Spleen (tissue), 13 donors: ENCODE data around the gene HNRNPD. TPM values are rescaled to one million over a fixed set of nuclear protein-coding genes. Genes with fewer than 3 reads are reported as not detected.
A peak's percentile ranks its signal among the peaks of the same experiment; 100 is the strongest.

Experiments used
- DNase-seq: peaks from one replicate; pipeline ENCODE4 v3.0.0-alpha.2; 2020
- H3K27ac ChIP-seq, 8 donors: fragments of 200-600 bp; sonication (generic) in 7 of 8; 1 replicate in 4 of 8; 2 replicates in 4 of 8; pipeline versions ENCODE4 v1.5.0 to v1.8.0; 2016 to 2021; ENCODE audit warnings: inconsistent platforms in 4 of 8, mild to moderate bottlenecking in 4 of 8, moderate library complexity in 1 of 8
- H3K27me3 ChIP-seq, 7 donors: fragments of 200-600 bp; sonication (generic) in 6 of 7; replicated peaks in 1 of 7; 1 replicate in 4 of 7; 2 replicates in 3 of 7; pipeline versions ENCODE4 v1.5.0 to v1.8.0; 2016 to 2021; ENCODE audit warnings: inconsistent platforms in 3 of 7, mild to moderate bottlenecking in 1 of 7
- H3K36me3 ChIP-seq, 6 donors: fragments of 200-600 bp; sonication (generic) in 5 of 6; 1 replicate in 4 of 6; 2 replicates in 2 of 6; pipeline versions ENCODE4 v1.5.0 to v1.8.0; 2016 to 2021; ENCODE audit warnings: inconsistent platforms in 2 of 6
- H3K4me1 ChIP-seq, 6 donors: fragments of 200-600 bp; sonication (generic) in 5 of 6; 1 replicate in 3 of 6; 2 replicates in 3 of 6; pipeline versions ENCODE4 v1.5.0 to v1.8.0; 2016 to 2021; ENCODE audit warnings: inconsistent platforms in 3 of 6
- H3K4me3 ChIP-seq, 8 donors: fragments of 200-600 bp; sonication (generic) in 7 of 8; 1 replicate in 4 of 8; 2 replicates in 4 of 8; pipeline versions ENCODE4 v1.5.0 to v1.8.0; 2016 to 2021; ENCODE audit warnings: inconsistent platforms in 4 of 8, mild to moderate bottlenecking in 4 of 8, moderate library complexity in 2 of 8
- H3K9me3 ChIP-seq, 8 donors: fragments of 200-600 bp; sonication (generic) in 7 of 8; 1 replicate in 4 of 8; 2 replicates in 4 of 8; pipeline versions ENCODE4 v1.5.0 to v1.8.0; 2016 to 2021; ENCODE audit warnings: inconsistent platforms in 4 of 8
- CTCF ChIP-seq, 11 experiments: fragments of 200-600 bp in 7 of 11; fragments of 450-650 bp in 4 of 11; sonication (generic) in 4 of 11; IDR thresholded peaks in 8 of 11; conservative IDR thresholded peaks in 3 of 11; 1 replicate in 7 of 11; 2 replicates in 4 of 11; pipeline versions ENCODE4 v1.4.0 to v1.8.0; 2016 to 2021; ENCODE audit warnings: antibody characterized with exemption in 11 of 11, inconsistent platforms in 4 of 11, mild to moderate bottlenecking in 1 of 11
- POLR2A ChIP-seq, 3 donors: fragments of 450-650 bp; IDR thresholded peaks; one replicate each; pipeline ENCODE4 v1.5.1; 2017; ENCODE audit warnings: antibody characterized with exemption in 3 of 3, mild to moderate bottlenecking in 1 of 3
- POLR2AphosphoS5 ChIP-seq, 3 donors: sonication (generic); formaldehyde crosslinking; IDR thresholded peaks; one replicate each; pipeline ENCODE4 v1.5.1; 2017; ENCODE audit warnings: antibody characterized with exemption in 3 of 3
- WGBS, 5 donors: extraction: QIAGEN DNeasy Blood & Tissue Kit in 3 of 5; methylation state at CpG; one replicate each; pipeline versions ENCODE4 v1.1.5 to v1.1.7; 2013 to 2018; 5-methylcytosine and 5-hydroxymethylcytosine counted together
- intact Hi-C: fragments of 100-400 bp; cut with DNase I; formaldehyde crosslinking; loops from one replicate; pipeline ENCODE4 v1.15.0; 2023; ENCODE audit warnings: low total_unique reads
- long read RNA-seq, 2 donors: transcript quantifications; one replicate each; lab custom pipeline, GENCODE V29; 2026
- polyA plus RNA-seq, 3 donors: library from polyadenylated mRNA; stranded (reverse); fragments of 200-250 nt; gene quantifications; one replicate each; pipeline ENCODE4 v1.2.1, GENCODE V29; 2013
- total RNA-seq, 7 donors: library from RNA; depleted of rRNA in 3 of 7; stranded (reverse); fragments of >200 nt in 3 of 7; fragmentation: NEBNext Ultra II Directional in 4 of 7; extraction: Animal tissue kit (Norgen Biotek cat#: 25700) in 4 of 7; gene quantifications; one replicate each; pipeline versions ENCODE4 v1.1.0 to v1.2.1, GENCODE V29; 2016 to 2021
- donor health status: healthy with polysubstance abuse.
- donor health status: DM: no; HTN: no; CAD: no; lungs with moderate emphysema.
- donor health status: DM: no; HTN: no; CAD: no.
- donor health status: Bipolar disorder and iron deficiency.
- donor health status: healthy.
- donor health status: DM: no; HTN: no; CAD: no.
- donor health status: DM: yes; HTN: yes; CAD: no.

Gene HNRNPD
- 100 to 1,000 TPM; 135 to 208 (median 192) TPM for total RNA-seq
- 100 to 1,000 TPM; 164 to 200 (median 174) TPM for polyA plus RNA-seq
- long read RNA-seq, donor 1, transcript HNRNPD-201 (9 exons, 3,033 nt) = minor isoform, 19 of 165 reads
- long read RNA-seq, donor 1, transcript HNRNPD-202 (8 exons, 1,667 nt) = minor isoform, 7 of 165 reads
- long read RNA-seq, donor 1, transcript HNRNPD-203 (8 exons, 1,585 nt) = major isoform, 45 of 165 reads
- long read RNA-seq, donor 1, partial matches to known transcripts = 93 of 165 reads
- long read RNA-seq, donor 1, other reads (novel, unspliced or antisense) = 0 of 165 reads
- long read RNA-seq, donor 2, transcript HNRNPD-201 (9 exons, 3,033 nt) = minor isoform, 16 of 115 reads
- long read RNA-seq, donor 2, transcript HNRNPD-203 (8 exons, 1,585 nt) = major isoform, 38 of 115 reads
- long read RNA-seq, donor 2, partial matches to known transcripts = 44 of 115 reads
- long read RNA-seq, donor 2, other reads (novel, unspliced or antisense) = 13 of 115 reads

- peak in 3 of 11 experiments; percentile 4 to 26 (median 5) for TF ChIP-seq CTCF (IDR thresholded peaks at IDR 0.05 in 8 of 11, conservative IDR thresholded peaks at IDR 0.05 in 3 of 11)
- TF ChIP-seq POLR2A (IDR thresholded peaks at IDR 0.05) = peak; percentile 24 to 92 (median 63)
- TF ChIP-seq POLR2AphosphoS5 (IDR thresholded peaks at IDR 0.05) = peak; percentile 97 to 98 (median 98)
- peak; percentile 98 for DNase-seq
- Histone ChIP-seq H3K27ac (peak within 1 kb of the TSS; percentile 97 to 100 (median 100)), H3K4me1 (peaks cover 30 to 70% (median 48%) of the 10 kb centered on the region in 6 donors), H3K27me3 (no peaks in the 10 kb centered on the region), H3K4me3 (peak within 1 kb of the TSS; percentile 79 to 97 (median 88)), H3K9me3 (no peaks in the 10 kb centered on the region), H3K36me3 (peaks cover 0 to 16% (median 2%) of the 10 kb centered on the region in 6 donors)
- 0 to 1% (median 0%) methylated on average over 79 to 83 of the region's 83 CpGs for WGBS, 5 donors
- intact Hi-C loops = loop anchor here (5.0 kb wide), 1 partner anchor 53 kb away; no protein-coding TSS in a partner anchor
Measured at GRCh38 chr4:82373816-82374625, at the start of gene HNRNPD. Gene HNRNPD, minus strand, starts transcription at chr4:82373991. Its CDS starts 313 bp downstream, at chr4:82373678.

- Histone ChIP-seq H3K27me3 (no peaks in the 10 kb centered on the region), H3K4me3 (no peak overlapping the region), H3K27ac (no peak overlapping the region), H3K36me3 (peaks cover 0 to 59% (median 46%) of the 10 kb centered on the region in 6 donors), H3K9me3 (no peaks in the 10 kb centered on the region), H3K4me1 (peaks cover 16 to 32% (median 23%) of the 10 kb centered on the region in 6 donors)
- no peak for DNase-seq
- no peak for TF ChIP-seq CTCF (IDR thresholded peaks at IDR 0.05 in 8 of 11, conservative IDR thresholded peaks at IDR 0.05 in 3 of 11)
- no peak for TF ChIP-seq POLR2AphosphoS5 (IDR thresholded peaks at IDR 0.05)
- TF ChIP-seq POLR2A (IDR thresholded peaks at IDR 0.05) = no peak
- intact Hi-C loops = no loop called here
- WGBS, 5 donors = 86 to 91% (median 86%) methylated on average over 5 of the region's 5 CpGs
Measured at GRCh38 chr4:82422616-82423015, 48.8 kb upstream of the HNRNPD start.

GRCh38 chr4:82421796-82422560, 48.2 kb upstream of the HNRNPD start:
- H3K4me3 ChIP-seq = no peak overlapping the region
- DNase-seq = no peak
- no peaks in the 10 kb centered on the region for H3K9me3 ChIP-seq
- peaks cover 0 to 53% (median 45%) of the 10 kb centered on the region in 6 donors for H3K36me3 ChIP-seq
- H3K27me3 ChIP-seq = no peaks in the 10 kb centered on the region
- 89 to 92% (median 91%) methylated on average over 13 of the region's 13 CpGs for WGBS, 5 donors
- H3K4me1 ChIP-seq = peaks cover 9 to 25% (median 17%) of the 10 kb centered on the region in 6 donors
- no peak overlapping the region for H3K27ac ChIP-seq
- intact Hi-C loops = no loop called here
- TF ChIP-seq POLR2AphosphoS5 (IDR thresholded peaks at IDR 0.05) (peak in 2 of 3 donors; percentile 46 to 67), CTCF (IDR thresholded peaks at IDR 0.05 in 8 of 11, conservative IDR thresholded peaks at IDR 0.05 in 3 of 11) (no peak)
